GM21723 (cell line): ENCODE data around the gene MRPL54.
A peak's percentile ranks its signal among the peaks of the same experiment; 100 is the strongest.
"Not testable (repeated sequence)": the region's sequence is repeated elsewhere in the genome, so short reads cannot be mapped to it uniquely, and the experiment has no call there.

Experiments
- ATAC-seq: cut with Tn5 transposase; IDR thresholded peaks from one replicate; pipeline ENCODE4 v1.9.1; 2021; ENCODE audit warnings: mild to moderate bottlenecking, moderate library complexity; ENCODE audit not compliant: unreplicated experiment

MRPL54 gene

DNA sequence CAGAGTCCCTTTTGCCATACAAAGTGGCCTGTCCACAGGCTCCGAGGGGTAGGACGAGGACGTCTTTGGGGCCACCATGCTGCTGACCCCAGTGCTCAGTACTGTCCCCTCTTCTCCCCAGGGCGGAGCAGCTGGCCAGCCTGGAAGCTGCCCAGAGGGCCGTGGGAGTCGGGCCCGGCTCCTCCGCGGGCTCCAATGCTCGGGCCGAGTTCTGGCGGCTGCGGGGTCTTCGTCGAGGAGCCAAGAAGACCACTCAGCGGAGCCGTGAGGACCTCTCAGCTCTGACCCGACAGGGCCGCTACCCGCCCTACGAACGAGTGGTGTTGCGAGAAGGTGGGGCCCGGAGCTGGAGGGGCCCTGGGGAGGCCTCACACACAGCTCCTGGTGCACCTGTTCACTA lies 22.1 kb upstream of the MRPL54 start:
- ATAC-seq: no peak

DNA sequence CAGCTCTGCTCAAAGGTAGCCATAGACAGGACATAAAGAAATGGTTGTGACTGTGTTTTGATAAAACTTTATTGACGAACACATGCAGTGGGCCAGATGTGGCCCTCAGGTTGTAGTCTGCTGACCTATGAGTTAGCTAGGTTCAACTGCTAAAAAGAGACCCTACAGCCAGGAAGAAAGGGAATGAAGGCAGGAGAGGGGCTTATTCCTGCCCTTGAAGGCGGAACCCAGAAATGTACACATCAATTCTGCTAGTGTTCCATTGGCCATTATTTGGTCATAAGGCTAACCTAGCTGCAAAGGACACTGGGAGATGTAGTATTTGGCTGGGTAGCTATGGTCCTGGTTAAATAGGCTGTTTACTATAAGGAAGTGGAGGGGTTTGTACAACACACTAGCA lies 19.0 kb upstream of the MRPL54 start:
- no peak for ATAC-seq

DNA sequence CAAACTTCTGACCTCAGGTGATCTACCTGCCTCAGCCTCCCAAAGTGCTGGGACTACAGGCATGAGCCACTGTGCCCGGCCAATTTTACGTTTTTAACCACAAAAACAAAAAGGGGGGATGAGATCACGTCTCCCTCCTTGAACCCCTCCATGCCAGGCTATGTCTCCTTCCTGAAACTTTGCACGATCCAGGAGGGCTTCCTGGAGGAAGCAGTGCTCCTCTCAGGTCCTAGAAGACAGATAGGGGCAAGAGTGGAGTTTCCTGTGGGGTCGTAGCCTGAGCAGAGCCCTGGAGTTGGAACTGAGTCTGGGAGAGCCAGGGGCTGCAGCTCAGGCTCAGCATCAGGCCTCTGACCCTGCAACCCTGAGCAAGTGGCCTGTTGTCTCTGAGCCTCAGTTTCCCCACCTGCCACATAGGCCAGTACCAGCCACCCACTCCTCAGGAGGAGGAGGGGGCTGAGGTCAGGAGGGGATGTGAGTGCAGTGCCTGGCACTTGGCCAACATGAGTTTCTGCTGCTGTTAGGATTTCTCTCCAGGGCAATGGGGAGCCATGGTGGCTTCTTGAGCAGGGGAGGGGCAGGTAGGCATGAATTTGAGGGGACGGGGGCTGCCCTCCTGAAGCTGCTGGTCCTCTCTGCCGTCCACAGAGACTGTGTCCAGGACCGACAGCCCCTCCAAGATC lies 17.0 kb upstream of the MRPL54 start:
- no peak for ATAC-seq

DNA sequence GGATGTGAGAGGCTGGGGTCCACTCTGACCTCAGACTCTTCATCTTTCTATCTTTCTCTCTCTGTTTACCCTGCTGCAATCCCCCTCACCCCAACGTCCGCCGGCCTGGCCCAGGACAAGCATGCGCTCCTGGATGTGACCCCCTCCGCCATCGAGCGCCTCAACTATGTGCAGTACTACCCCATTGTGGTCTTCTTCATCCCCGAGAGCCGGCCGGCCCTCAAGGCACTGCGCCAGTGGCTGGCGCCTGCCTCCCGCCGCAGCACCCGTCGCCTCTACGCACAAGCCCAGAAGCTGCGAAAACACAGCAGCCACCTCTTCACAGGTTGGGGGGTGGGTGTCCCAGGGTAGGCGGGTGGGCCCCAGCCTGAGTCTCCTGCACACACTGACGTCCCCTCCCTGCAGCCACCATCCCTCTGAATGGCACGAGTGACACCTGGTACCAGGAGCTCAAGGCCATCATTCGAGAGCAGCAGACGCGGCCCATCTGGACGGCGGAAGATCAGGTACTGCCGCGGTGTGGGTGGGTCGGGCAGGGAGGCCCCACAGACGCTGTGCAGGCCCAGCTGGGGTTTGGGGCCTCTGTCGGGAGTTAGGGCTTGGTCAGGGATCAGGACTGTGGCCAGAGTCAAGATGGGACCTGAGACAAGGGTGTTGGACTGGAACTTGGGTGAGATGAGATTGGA lies 16.0 kb upstream of the MRPL54 start:
- ATAC-seq: no peak

DNA sequence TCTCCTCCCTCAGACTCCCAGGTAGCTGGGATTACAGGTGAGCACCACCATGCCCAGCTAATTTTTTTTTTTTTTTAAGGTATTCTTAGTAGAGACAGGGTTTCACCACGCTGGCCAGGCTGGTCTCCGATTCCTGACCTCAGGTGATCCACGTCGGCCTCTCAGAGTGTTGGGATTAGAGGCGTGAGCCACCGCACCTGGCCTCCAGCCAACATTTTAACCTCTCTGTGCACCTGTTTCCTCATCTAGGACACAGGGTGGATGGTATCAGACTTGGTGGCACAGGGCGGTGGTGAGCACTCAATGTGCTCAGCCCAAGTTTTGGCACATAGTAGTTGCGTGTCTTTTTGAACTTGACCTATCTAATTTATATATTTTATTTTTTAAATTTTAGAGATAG lies 13.5 kb upstream of the MRPL54 start:
- no peak for ATAC-seq

DNA sequence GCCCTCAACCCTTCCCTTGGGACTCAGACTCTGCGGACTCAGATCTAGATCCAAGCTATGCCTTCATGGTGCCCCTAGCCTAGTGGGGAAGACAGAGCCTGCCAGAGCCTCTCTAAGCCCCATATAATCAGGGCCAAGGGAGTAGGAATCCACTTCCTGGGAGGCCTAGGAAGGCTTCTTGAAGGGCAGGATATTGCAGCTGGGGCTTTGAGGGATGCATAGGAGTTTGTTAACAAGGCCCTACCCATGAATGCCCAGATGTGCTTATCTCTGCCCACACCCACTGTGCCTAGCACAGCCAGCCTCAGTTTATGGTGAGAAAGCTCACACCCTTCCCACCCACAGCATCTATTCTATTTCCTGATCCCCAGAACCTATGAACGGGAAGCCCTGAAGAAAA lies 12.3 kb upstream of the MRPL54 start:
- ATAC-seq: no peak

DNA sequence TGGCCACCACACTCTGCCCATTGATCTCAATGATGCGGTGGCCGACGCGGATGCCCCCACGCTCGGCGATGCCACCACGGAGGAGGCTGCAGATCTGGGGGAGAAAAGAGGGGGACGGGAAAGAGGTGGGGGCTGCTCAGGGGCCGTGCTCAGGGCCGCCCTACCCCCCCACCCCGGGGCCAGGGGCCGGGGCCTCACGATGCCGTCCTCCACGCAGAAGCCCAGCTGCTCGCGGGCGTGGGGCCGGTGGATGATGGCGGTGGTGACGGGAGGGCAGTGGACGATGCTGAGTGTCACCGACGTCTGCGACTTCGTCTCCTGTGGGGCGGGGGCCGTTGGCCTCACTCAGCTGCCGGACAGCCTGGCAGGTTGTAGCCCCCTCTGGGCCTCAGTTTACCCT lies 11.2 kb upstream of the MRPL54 start:
- no peak for ATAC-seq

DNA sequence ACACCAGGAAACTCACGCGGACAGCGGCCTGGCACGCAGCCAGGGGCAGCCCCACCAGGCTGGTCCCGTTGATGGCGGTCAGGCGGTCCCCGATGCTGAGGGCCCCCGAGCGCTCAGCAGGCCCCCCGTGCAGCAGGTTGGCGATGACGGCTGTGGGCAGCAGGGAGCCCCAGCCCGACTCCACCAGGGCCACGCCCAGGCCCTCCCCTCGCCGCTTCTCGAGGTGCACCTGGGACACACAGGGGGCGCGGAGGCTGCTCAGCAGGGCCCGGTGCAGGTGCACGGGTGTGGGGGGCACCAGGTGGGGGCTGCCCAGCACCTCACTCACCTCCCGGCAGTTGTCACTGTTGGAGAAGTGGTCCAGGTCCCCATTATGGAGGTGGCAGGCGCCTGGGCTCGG lies 10.0 kb upstream of the MRPL54 start:
- no peak for ATAC-seq

DNA sequence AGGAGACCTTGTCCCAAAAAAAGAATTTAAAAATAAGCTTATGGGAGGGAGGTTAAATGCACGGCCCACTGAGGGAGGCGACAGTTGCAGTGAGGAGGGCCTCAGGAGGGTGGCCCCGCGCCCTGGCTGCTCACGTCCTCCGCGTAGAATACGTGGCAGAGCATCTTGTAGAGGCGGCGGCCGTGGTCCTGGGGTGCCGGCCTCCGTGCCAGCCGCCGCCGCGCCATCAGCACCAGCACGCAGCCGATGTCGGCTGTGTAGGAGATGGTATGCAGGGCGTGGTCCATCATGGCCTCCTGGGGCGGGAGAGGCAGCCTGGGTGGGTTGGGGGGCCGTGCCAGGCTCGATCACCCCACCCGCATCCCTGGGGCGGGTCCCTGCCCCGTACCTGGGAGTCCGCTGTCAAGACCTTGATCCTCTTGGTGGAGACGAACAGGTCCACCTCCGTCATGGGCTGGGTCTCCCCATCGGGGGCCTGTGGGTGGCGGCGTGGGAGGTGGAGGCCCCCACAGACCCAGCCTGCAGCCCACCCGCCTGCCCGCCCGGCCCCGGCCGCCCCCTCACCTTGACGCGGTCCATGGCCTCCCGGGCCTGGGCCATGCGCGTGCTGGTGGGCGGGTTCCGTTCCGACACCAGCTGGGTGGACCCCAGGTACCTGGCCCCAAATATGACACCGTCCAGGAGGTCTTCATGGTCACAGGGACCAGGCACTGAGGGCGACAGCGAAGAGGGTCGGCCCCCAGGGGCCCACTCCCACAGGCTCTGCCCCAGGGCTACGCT lies 8.7 kb upstream of the MRPL54 start:
- ATAC-seq: no peak

DNA sequence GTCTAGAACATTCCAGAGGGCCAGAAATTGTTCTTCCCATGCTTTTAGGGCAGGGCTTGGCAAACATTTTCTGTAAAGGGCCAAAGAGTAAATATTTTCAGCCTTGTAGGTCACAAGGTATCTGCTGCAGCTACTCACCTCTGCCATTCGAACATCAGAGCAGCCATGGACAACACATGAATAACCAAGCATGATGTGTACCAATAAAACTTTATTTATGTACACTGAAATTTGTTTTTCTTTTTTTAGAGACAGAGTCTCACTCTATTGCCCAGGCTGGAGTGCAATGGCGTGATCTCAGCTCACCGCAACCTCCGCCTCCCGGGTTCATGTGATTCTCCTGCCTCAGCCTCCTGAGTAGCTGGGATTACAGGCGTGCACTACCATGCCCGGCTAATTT lies 4.8 kb upstream of the MRPL54 start:
- not testable (repeated sequence) for ATAC-seq

DNA sequence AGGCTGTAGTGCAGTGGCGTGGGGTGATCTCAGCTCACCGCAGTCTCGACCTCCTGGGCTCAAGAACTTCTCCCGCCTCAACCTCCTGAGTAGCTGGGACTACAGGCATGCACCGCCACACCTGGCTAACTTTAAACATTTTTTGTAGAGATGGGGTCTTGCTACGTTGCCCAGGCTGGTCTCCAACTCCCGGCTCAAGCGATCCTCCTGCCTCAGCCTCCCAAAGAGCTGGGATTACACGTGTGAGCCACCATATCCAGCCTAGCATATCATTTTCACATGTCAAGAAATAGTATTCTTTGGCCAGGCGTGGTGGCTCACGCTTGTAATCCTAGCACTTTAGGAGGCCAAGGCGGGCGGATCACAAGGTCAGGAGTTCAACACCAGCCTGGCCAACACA lies 4.2 kb upstream of the MRPL54 start:
- ATAC-seq: not testable (repeated sequence)

DNA sequence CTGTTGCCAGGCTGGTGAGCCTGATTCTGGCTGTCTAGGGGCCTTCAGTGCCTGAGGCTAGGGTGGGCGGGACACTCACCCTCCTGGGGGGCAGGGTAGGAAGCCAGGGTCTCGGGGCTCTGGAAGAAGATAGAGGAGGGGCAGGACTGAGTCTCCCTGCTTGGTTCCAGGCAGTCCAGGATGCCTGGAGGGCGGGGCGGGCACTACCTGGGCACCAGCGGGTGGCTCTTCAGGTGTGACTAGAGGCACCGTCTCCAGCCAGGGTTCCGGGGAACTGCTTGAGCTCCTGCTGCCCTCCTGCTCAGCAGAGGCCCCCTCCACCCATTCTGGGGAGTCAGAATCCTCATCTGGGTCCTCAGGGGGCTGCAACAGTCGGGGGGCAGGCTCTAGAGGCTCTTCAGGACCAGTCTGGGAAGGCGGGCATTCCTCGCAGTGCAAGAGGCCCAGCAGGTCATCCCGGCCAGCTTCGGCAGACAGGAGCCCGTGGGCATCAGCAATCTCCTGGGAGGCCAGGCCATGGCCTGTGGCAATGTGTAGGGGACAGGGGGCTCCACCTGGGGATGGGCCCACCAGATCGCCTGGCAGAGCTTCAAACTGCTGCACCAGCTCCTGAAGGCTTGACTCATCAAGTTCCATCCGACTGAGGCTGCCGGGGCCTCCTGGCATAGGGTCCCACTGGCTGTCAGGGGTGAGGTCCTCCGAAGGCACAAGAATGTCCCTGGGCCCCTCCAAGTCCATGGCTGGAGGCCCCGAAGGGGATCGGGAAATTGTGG lies 2.8 kb upstream of the MRPL54 start:
- no peak for ATAC-seq

DNA sequence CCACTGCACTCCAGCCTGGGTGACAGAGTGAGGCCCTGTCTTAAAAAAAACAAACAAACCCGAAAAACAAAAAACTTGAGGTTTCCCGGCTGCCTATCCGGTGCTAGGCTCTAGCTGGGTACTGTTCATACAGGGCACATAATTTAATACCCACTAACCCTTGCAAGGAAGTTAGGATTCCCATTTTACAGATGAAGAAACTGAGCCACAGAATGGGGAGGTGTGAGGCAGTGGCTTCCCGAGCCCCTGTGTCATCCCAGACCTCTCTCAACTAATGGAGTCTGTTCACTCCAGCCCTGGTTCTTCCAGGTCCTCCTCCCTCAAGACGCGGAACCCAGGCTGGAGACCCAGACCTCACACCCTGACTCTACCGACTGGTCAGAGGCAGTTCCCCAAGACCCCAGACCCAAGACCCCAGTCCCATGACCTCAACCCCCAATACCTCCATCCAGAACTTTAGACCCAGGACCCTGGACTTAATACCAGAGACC lies 1.6 kb upstream of the MRPL54 start:
- no peak for ATAC-seq

DNA sequence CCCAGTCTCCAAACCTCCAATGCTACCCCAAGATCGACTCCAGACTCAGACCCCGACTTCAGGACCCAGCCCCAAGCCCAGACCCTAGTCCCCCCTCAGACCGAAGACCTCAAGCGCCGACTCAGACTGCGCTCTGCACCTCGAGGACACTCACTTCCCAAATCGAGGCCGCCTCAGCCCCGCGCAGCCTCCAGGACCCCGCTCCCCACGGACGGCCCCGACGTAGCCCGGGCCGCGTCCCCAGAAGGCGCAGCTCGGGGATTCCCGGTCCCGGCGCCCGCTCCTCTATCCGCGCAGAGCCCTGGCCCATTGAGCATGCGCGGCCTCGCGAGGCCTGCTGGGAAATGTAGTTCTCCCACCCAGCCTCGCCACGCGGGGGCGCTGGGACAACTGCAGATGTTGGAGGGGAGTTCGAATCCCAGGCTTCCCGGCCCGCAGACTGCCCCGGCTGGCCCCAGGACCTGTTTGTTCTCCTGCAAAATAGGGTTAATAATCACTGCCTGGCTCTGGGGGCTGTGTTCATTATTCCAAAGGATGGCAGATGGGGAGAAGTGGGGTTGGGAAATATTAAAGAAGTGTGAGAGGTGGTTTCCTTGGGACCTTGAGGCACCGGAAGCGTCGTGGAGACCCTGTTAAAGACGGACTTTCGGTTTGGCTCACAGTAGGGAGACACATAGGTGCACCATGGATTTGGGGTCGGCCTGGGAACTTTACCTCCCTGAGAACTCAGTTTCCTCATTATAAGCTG lies 926 bp upstream of the MRPL54 start, which contains the start of gene APBA3:
Gene APBA3 (minus strand): TSS at position 311 of the 748 bp plus-strand sequence. CDS start 1,428 bp downstream, outside the sequence.
- peak; percentile 44 for ATAC-seq

DNA sequence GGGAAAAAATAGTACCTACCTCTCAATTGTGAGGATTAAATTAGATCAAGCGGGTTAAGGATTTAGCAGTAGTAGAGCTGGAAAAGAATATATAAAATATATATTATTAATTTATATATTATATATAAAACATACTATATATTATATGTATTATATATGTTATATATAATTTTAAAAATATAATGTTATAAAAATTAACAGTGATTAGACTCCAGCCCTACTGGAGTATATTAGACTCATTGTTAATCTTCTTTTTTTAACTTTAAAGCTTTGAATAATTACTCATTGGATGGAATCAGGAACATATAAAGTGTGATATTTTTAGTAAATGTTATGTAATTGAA lies 380 bp upstream of the MRPL54 start:
- ATAC-seq: no peak

DNA sequence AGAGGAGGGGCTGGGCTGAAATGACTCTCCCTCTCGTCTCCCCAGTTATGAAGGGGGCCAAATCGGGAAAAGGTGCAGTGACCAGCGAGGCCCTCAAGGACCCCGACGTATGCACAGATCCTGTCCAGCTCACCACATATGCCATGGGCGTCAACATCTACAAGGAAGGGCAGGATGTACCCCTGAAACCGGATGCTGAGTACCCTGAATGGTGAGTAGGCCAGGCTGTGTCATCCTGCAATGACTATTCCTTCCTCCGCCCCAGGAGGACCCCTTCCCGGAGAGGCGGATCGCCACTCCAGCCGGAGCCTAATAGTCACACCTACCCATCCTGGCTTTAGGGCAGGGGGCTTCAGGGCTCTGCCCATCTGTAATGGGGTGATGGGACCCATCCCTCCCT lies 2.6 kb downstream of the MRPL54 start:
- ATAC-seq: no peak

DNA sequence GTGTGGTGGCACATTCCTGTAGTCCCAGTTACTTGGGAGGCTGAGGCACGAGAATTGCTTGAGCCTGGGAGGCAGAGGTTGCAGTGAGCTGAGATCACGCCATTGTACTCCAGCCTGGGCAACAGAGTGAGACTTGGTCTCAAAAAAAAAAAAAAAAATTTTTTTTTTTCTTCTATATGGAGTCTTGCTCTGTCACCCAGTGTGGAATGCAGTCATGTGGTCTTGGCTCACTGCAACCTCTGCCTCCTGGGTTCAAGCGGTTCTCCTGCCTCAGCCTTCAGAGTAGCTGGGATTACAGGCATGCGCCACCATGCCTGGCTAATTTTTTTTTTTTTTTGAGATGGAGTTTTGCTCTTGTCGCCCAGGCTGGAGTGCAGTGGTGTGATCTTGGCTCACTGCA lies 3.3 kb downstream of the MRPL54 start:
- not testable (repeated sequence) for ATAC-seq

DNA sequence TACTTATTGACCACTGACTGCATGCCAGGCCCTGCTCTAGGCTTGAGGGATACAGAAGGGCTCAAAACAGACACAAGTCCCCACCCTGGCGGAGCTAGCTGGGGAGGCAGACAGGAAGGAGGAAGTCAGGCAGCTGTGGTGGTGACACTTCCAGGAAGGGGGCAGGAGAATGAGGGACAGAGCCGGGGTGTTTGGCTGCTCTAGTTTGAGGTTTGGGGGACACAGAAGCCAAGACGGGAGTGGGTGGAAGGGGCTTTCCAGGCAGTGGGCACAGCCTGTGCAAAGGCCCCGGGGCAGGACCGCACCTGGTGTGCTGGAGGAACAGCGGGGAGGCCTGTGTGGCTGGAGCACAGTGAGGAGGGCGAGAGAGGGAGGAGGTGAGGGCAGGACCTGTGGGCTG lies 4.0 kb downstream of the MRPL54 start:
- ATAC-seq: no peak

DNA sequence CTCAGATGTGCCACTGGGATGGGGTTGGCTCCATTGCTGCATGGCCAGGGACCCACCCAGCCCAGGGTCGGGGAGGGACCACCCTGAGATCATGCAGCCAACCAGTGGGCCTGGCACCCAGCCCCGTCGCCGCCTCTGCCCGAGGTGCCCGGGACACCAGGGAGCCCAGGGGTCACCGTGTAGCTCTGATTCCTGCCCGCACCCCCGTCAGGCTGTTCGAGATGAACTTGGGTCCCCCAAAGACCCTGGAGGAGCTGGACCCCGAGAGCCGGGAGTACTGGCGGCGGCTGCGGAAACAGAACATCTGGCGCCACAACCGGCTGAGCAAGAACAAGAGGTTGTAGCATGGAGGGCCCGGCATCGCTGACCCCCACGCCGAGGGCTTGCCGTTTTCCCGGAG lies 4.6 kb downstream of the MRPL54 start:
- no peak for ATAC-seq

DNA sequence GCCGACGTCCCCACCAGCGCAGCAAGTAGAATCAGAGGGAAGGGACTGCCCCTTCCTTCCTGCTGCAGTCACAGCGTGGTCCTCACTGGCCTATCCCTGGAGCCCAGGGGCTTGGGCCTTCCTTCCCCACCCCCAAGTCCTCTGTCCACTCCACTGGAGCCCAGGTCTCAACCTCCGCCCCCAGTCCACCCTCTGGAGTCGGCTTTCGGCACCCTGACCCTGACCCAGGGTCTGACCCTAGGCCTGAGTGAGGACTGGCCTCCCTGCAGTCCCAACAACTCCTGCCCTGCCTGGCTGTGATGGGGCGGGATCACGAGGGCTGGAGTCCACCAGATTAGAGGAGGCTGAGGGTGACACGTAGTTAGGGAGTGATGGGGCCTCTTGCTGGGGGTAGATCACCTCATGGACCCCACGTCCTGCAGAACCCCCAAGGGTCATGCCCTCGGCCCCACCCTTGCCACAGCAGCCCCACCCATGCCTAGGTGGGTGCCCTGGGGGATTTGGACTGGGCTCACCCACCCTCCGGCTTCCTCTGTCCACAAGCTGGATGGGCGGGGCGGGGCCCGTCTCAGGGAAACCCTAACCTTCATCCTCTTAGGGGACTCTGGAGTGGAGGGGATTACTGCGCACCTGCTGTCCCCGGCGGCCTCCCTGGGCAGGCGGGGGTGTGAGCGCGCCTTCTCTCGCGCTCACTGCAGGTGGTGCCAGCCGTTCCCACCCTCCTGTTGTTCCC lies 5.7 kb downstream of the MRPL54 start:
- no peak for ATAC-seq
